Vagina (tissue), 2 donors: ENCODE results near the gene CCNE1.

Experiments
- CTCF ChIP-seq, 3 experiments: fragments of 450-650 bp in 2 of 3; fragments of 200-600 bp in 1 of 3; sonication (generic) in 1 of 3; IDR thresholded peaks; one replicate each; pipeline ENCODE4 v1.5.1; 2017 to 2019; ENCODE audit warnings: antibody characterized with exemption in 3 of 3, mild to moderate bottlenecking in 2 of 3, moderate library complexity in 2 of 3
- POLR2A ChIP-seq, 2 donors: fragments of 450-650 bp; IDR thresholded peaks; one replicate each; pipeline ENCODE4 v1.6.1; 2017; ENCODE audit warnings: antibody characterized with exemption in 2 of 2, mild to moderate bottlenecking in 2 of 2, moderate library complexity in 2 of 2
- POLR2AphosphoS5 ChIP-seq, 2 donors: sonication (generic); formaldehyde crosslinking; IDR thresholded peaks; one replicate each; pipeline ENCODE4 v1.9.0; 2017; ENCODE audit warnings: antibody characterized with exemption in 2 of 2, mild to moderate bottlenecking in 2 of 2, low read depth in 1 of 2; ENCODE audit not compliant: insufficient read depth in 1 of 2

DNA sequence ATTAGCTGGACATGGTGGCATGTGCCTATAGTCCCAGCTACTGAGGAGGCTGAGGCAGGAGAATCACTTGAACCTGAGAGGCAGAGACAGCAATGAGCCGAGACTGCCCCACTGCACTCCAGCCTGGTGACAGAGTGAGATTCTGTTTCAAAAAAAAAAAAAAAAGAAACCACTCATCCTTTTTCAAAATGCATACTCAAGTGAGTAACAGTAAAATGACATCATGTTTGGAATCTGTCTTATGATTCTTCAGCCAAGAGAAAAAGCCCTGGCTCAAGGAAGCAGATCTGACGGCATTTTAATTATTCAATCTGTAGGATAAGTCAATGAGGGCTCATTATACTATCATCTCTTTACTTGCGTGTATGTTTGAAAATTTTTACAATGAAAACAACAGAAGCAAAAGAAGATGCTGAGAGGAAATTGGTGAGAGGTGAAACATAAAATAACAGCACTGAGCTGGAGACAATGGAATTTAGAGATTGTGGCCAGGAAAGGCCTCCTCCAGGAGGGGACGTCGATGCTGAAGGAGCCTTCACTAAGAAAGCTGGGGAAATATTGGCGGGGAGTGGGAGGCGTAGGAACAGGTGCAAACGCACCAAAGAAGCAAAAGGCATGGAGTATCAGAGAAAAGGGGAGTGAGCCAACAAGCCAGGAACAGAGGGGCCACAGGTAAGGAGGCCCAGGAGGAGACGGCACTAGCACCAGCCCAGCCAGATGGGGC lies 12.9 kb upstream of the CCNE1 start:
- TF ChIP-seq CTCF (IDR thresholded peaks at IDR 0.05) = no peak
- no peak for TF ChIP-seq POLR2A (IDR thresholded peaks at IDR 0.05)
- no peak for TF ChIP-seq POLR2AphosphoS5 (IDR thresholded peaks at IDR 0.05; ENCODE audit: insufficient read depth in 1 of 2, low read depth in 1 of 2)
